HG02840 (cell line): ENCODE data around the gene ADCY9.
"Not testable (repeated sequence)": the region's sequence is repeated elsewhere in the genome, so short reads cannot be mapped to it uniquely, and the experiment has no call there.

Experiments
- ATAC-seq: cut with Tn5 transposase; IDR thresholded peaks from one replicate; pipeline ENCODE4 v1.9.1; 2021; ENCODE audit warnings: mild to moderate bottlenecking, moderate library complexity, moderate number of reproducible peaks; ENCODE audit not compliant: unreplicated experiment, low FRiP score

Gene ADCY9

GRCh38 chr16:3959148-3959547 lies 157.1 kb downstream of the ADCY9 start:
- no peak for ATAC-seq

GRCh38 chr16:3957344-3957980 lies 158.8 kb downstream of the ADCY9 start:
- ATAC-seq: no peak

- no peak for ATAC-seq
Observed at GRCh38 chr16:3954411-3954921, 161.8 kb downstream of the ADCY9 start.

- no peak for ATAC-seq
Observed at GRCh38 chr16:3953728-3954410, 162.4 kb downstream of the ADCY9 start.

GRCh38 chr16:3952737-3953131 lies 163.5 kb downstream of the ADCY9 start:
- ATAC-seq: no peak

- ATAC-seq: no peak
Observed at GRCh38 chr16:3951861-3952736, 164.1 kb downstream of the ADCY9 start.

- ATAC-seq: not testable (repeated sequence)
Observed at GRCh38 chr16:3951380-3951779, 164.9 kb downstream of the ADCY9 start.

GRCh38 chr16:3950343-3951193 lies 165.7 kb downstream of the ADCY9 start:
- ATAC-seq: no peak

- no peak for ATAC-seq
Observed at GRCh38 chr16:3949946-3950342, 166.3 kb downstream of the ADCY9 start.

GRCh38 chr16:3949287-3949686 lies 167.0 kb downstream of the ADCY9 start:
- ATAC-seq: no peak

- no peak for ATAC-seq
Observed at GRCh38 chr16:3948378-3948995, 167.8 kb downstream of the ADCY9 start.

GRCh38 chr16:3946604-3947180 lies 169.6 kb downstream of the ADCY9 start:
- no peak for ATAC-seq

- ATAC-seq: no peak
Observed at GRCh38 chr16:3945751-3946603, 170.3 kb downstream of the ADCY9 start.

GRCh38 chr16:3944457-3944856 lies 171.8 kb downstream of the ADCY9 start:
- ATAC-seq: not testable (repeated sequence)

- not testable (repeated sequence) for ATAC-seq
Observed at GRCh38 chr16:3942146-3942545, 174.1 kb downstream of the ADCY9 start.

- ATAC-seq: no peak
Observed at GRCh38 chr16:3938843-3939624, 177.2 kb downstream of the ADCY9 start.

- no peak for ATAC-seq
Observed at GRCh38 chr16:3938471-3938842, 177.8 kb downstream of the ADCY9 start.
